A549 (cell line): ENCODE results near the gene SYT1. TPM values are rescaled to one million over a fixed set of nuclear protein-coding genes. Genes with fewer than 3 reads are reported as not detected.

ENCODE experiments used
- ATAC-seq, 2 experiments: fragments of 200-7000 bp in 1 of 2; fragments of >200 bp in 1 of 2; cut with Nextera tagmentation in 1 of 2; cut with Tn5 transposase in 1 of 2; 3 replicates each; pipeline versions ENCODE4 v1.8.0 to v1.9.1; 2018 to 2020; ENCODE audit warnings: mild to moderate bottlenecking in 1 of 2, moderate library complexity in 1 of 2
- CTCF ChIA-PET: fragments of 300-600 bp; sonication (Branson Sonifier 250); formaldehyde crosslinking; extraction: SDS; loops from one replicate; lab custom pipeline; 2021; ENCODE audit warnings: antibody characterized with exemption, inconsistent platforms; lab: Yijun Ruan, JAX
- POLR2A ChIA-PET: fragments of 350-600 bp; formaldehyde crosslinking; extraction: SDS; loops from one replicate; lab custom pipeline; 2021; ENCODE audit warnings: antibody characterized with exemption, inconsistent platforms; lab: Yijun Ruan, JAX
- DNase-seq, 2 experiments: peaks; one replicate each; pipeline versions ENCODE4 v3.0.0 to v3.0.0-alpha.2; 2011 to 2016; ENCODE audit warnings: low read depth in 1 of 2, low spot score in 1 of 2
- FAIRE-seq: peaks from 2 replicates; lab custom pipeline; 2011; peaks lifted over from hg19 to GRCh38; lab: Jason Lieb, UNC
- H3K27ac ChIP-seq, 2 experiments: fragments of >200 bp; sonication (Bioruptor Twin); formaldehyde crosslinking; 3 replicates each; pipeline ENCODE4 v1.5.1; 2016 to 2017
- H3K4me1 ChIP-seq: fragments of >200 bp; sonication (Bioruptor Twin); formaldehyde crosslinking; 3 replicates; pipeline ENCODE4 v1.6.1; 2016
- H3K4me2 ChIP-seq: fragments of >200 bp; sonication (Bioruptor Twin); formaldehyde crosslinking; 3 replicates; pipeline ENCODE4 v1.6.1; 2016
- H3K4me3 ChIP-seq: fragments of >200 bp; sonication (Bioruptor Twin); formaldehyde crosslinking; 3 replicates; pipeline ENCODE4 v1.5.1; 2016
- H3K9me3 ChIP-seq: fragments of >200 bp; sonication (Bioruptor Twin); formaldehyde crosslinking; 3 replicates; pipeline ENCODE4 v1.6.1; 2016
- BHLHE40 ChIP-seq: IDR thresholded peaks from 2 replicates; pipeline ENCODE4 v1.6.1; 2012; ENCODE audit warnings: low read depth, low read length, inconsistent platforms
- CBX8 ChIP-seq: fragments of 200-600 bp; sonication (generic); IDR thresholded peaks from 2 replicates; pipeline ENCODE4 v1.6.1; 2016
- CEBPB ChIP-seq, 2 experiments: fragments of >200 bp in 1 of 2; sonication (Bioruptor Twin) in 1 of 2; formaldehyde crosslinking in 1 of 2; IDR thresholded peaks; 2 replicates each; pipeline ENCODE4 v1.6.1; 2012 to 2016
- CHD2 ChIP-seq: fragments of 150-350 bp; IDR thresholded peaks from 2 replicates; pipeline ENCODE4 v1.6.1; 2014; ENCODE audit warnings: low read length; ENCODE audit not compliant: partially characterized antibody
- CHD4 ChIP-seq: fragments of 200-600 bp; sonication (generic); IDR thresholded peaks from 2 replicates; pipeline ENCODE4 v1.6.1; 2016; ENCODE audit warnings: antibody characterized with exemption, mild to moderate bottlenecking, borderline replicate concordance
- EHF ChIP-seq: fragments of 250-450 bp; sonication (Bioruptor Pico); IDR thresholded peaks from 2 replicates; pipeline ENCODE4 v1.5.0; 2020; ENCODE audit warnings: mild to moderate bottlenecking
- EHMT2 ChIP-seq: fragments of 200-600 bp; sonication (generic); IDR thresholded peaks from 2 replicates; pipeline ENCODE4 v1.6.1; 2016; ENCODE audit warnings: antibody characterized with exemption, low read depth, mild to moderate bottlenecking, moderate library complexity
- FOSB ChIP-seq: fragments of 250-450 bp; sonication (Bioruptor Pico); IDR thresholded peaks from 2 replicates; pipeline ENCODE4 v1.5.0; 2020; ENCODE audit warnings: mild to moderate bottlenecking, moderate library complexity
- FOXS1 ChIP-seq: fragments of 250-450 bp; sonication (Bioruptor Pico); IDR thresholded peaks from 2 replicates; pipeline ENCODE4 v1.5.0; 2020; ENCODE audit warnings: mild to moderate bottlenecking, moderate library complexity
- GATA3 ChIP-seq: IDR thresholded peaks from 2 replicates; pipeline ENCODE4 v1.6.1; 2012; ENCODE audit warnings: borderline replicate concordance
- HDAC2 ChIP-seq: fragments of 200-600 bp; sonication (generic); IDR thresholded peaks from 2 replicates; pipeline ENCODE4 v1.6.1; 2016
- HOXA7 ChIP-seq: fragments of 250-450 bp; sonication (Bioruptor Pico); IDR thresholded peaks from 2 replicates; pipeline ENCODE4 v1.5.0; 2020; ENCODE audit warnings: mild to moderate bottlenecking, moderate library complexity
- NFE2L2 ChIP-seq: fragments of 150-350 bp; conservative IDR thresholded peaks from 2 replicates; pipeline ENCODE4 v1.6.1; 2014; ENCODE audit warnings: low read length
- NR3C1 ChIP-seq: fragments of >200 bp; sonication (Bioruptor Twin); formaldehyde crosslinking; IDR thresholded peaks from 3 replicates; pipeline ENCODE4 v1.6.1; 2017
- PHF8 ChIP-seq: fragments of 200-600 bp; sonication (generic); IDR thresholded peaks from 2 replicates; pipeline ENCODE4 v1.6.1; 2016; ENCODE audit warnings: low read depth, mild to moderate bottlenecking, antibody characterized with exemption, moderate library complexity, borderline replicate concordance
- POLR2A ChIP-seq: IDR thresholded peaks from 2 replicates; pipeline ENCODE4 v1.6.1; 2012; ENCODE audit warnings: mild to moderate bottlenecking, low read length
- RAD21 ChIP-seq, 2 experiments: fragments of >200 bp in 1 of 2; sonication (Bioruptor Twin) in 1 of 2; formaldehyde crosslinking in 1 of 2; IDR thresholded peaks in 1 of 2; conservative IDR thresholded peaks in 1 of 2; 2 replicates in 1 of 2; 3 replicates in 1 of 2; pipeline ENCODE4 v1.6.1; 2012 to 2018; ENCODE audit warnings: inconsistent platforms in 1 of 2
- SMC3 ChIP-seq: fragments of >200 bp; sonication (Bioruptor Twin); formaldehyde crosslinking; IDR thresholded peaks from 3 replicates; pipeline ENCODE4 v1.6.1; 2018; ENCODE audit warnings: inconsistent platforms
- TFCP2L1 ChIP-seq: fragments of 250-450 bp; sonication (Bioruptor Pico); IDR thresholded peaks from 2 replicates; pipeline ENCODE4 v1.5.0; 2021; ENCODE audit warnings: mild to moderate bottlenecking
- ZC3H11A ChIP-seq: fragments of 450-650 bp; IDR thresholded peaks from 2 replicates; pipeline ENCODE4 v1.6.1; 2014; ENCODE audit warnings: antibody characterized with exemption, mild to moderate bottlenecking
- ZSCAN20 ChIP-seq: fragments of 250-450 bp; sonication (Bioruptor Pico); IDR thresholded peaks from 2 replicates; pipeline ENCODE4 v1.8.0; 2022; ENCODE audit warnings: mild to moderate bottlenecking, moderate library complexity
- WGBS: methylation state at CpG from one replicate; pipeline ENCODE4 v1.1.6; 2017; ENCODE audit errors: missing lambda C conversion rate; 5-methylcytosine and 5-hydroxymethylcytosine counted together
- polyA plus RNA-seq, 4 experiments: library from polyadenylated mRNA; depleted of rRNA in 3 of 4; stranded (reverse); fragments of >200 nt; fragmentation: RNase III in 1 of 4; extraction: RNeasy Plus Mini Kit Qiagen cat#74134 plus additional on column Dnase treatment in 1 of 4; gene quantifications; 2 replicates in 3 of 4; 3 replicates in 1 of 4; pipeline ENCODE4 v1.2.3, GENCODE V29; 2011 to 2017
- TF ChIP-seq, protein P1 (sequence below): IDR thresholded peaks from 2 replicates; pipeline ENCODE4 v1.6.1; 2012
- TF ChIP-seq, protein P2 (sequence below): fragments of 200-600 bp; sonication (generic); IDR thresholded peaks from 2 replicates; pipeline ENCODE4 v1.6.1; 2016; ENCODE audit warnings: antibody characterized with exemption, mild to moderate bottlenecking, moderate library complexity
- TF ChIP-seq, protein P3 (sequence below): fragments of 450-650 bp; IDR thresholded peaks from 2 replicates; pipeline ENCODE4 v1.6.1; 2014; ENCODE audit warnings: antibody characterized with exemption
- TF ChIP-seq, protein P4 (sequence below): fragments of >200 bp; sonication (Bioruptor Twin); formaldehyde crosslinking; IDR thresholded peaks from 2 replicates; pipeline ENCODE4 v1.6.1; 2016
- TF ChIP-seq, protein P5 (sequence below): IDR thresholded peaks from 2 replicates; pipeline ENCODE4 v1.6.1; 2012; ENCODE audit warnings: low read depth, borderline replicate concordance

The SYT1 gene
- polyA plus RNA-seq, 2 of the 4 experiments (the other 2 are of a cell fraction): 11.7 to 39.6 TPM

DNA sequence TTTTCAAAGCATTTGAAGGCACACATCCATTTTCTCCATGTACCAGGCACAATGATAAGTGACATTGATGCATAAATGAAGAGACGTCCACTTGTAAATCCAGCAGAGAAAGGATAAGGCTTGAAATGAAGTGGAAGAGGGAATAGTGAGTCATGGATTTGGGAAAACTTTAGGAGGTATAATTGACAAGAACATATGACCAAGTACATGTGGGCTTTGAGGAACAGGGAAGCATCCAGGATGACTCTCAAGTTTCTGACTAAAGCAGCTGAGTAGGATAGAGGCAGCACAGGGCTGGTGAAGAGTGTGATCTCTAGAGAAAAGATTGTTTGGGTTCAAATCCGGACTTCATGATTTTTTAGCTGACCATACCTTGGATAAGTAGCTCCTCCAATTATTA, 43.6 kb upstream of the SYT1 start:
- no peaks in the 10 kb centered on the region for H3K9me3 ChIP-seq
- no peak for ATAC-seq
- ChIA-PET CTCF (no interaction called here), POLR2A (no interaction called here)
- H3K4me2 ChIP-seq: no peak overlapping the region
- no peak for DNase-seq
- no peak overlapping the region for H3K4me3 ChIP-seq
- no peak overlapping the region for H3K27ac ChIP-seq
- 0 out of 3 replicates have a peak, but pooled peaks cover 3% of the 10 kb centered on the region for H3K4me1 ChIP-seq
- WGBS: 62% methylated on average over 2 of the region's 2 CpGs
- FAIRE-seq: no peak
- TF ChIP-seq EHMT2 (no peak), CHD2 (no peak), BHLHE40 (no peak), CHD4 (no peak), EHF (CRISPR knock-in tag) (no peak), FOSB (no peak), PHF8 (no peak), HDAC2 (no peak), CBX8 (no peak), CEBPB (IDR thresholded peaks at IDR 0.05) (no peak)
- TF ChIP-seq, protein P1, sequence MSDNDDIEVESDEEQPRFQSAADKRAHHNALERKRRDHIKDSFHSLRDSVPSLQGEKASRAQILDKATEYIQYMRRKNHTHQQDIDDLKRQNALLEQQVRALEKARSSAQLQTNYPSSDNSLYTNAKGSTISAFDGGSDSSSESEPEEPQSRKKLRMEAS: no peak
- TF ChIP-seq, protein P2, sequence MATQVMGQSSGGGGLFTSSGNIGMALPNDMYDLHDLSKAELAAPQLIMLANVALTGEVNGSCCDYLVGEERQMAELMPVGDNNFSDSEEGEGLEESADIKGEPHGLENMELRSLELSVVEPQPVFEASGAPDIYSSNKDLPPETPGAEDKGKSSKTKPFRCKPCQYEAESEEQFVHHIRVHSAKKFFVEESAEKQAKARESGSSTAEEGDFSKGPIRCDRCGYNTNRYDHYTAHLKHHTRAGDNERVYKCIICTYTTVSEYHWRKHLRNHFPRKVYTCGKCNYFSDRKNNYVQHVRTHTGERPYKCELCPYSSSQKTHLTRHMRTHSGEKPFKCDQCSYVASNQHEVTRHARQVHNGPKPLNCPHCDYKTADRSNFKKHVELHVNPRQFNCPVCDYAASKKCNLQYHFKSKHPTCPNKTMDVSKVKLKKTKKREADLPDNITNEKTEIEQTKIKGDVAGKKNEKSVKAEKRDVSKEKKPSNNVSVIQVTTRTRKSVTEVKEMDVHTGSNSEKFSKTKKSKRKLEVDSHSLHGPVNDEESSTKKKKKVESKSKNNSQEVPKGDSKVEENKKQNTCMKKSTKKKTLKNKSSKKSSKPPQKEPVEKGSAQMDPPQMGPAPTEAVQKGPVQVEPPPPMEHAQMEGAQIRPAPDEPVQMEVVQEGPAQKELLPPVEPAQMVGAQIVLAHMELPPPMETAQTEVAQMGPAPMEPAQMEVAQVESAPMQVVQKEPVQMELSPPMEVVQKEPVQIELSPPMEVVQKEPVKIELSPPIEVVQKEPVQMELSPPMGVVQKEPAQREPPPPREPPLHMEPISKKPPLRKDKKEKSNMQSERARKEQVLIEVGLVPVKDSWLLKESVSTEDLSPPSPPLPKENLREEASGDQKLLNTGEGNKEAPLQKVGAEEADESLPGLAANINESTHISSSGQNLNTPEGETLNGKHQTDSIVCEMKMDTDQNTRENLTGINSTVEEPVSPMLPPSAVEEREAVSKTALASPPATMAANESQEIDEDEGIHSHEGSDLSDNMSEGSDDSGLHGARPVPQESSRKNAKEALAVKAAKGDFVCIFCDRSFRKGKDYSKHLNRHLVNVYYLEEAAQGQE: no peak
- TF ChIP-seq, protein P3, sequence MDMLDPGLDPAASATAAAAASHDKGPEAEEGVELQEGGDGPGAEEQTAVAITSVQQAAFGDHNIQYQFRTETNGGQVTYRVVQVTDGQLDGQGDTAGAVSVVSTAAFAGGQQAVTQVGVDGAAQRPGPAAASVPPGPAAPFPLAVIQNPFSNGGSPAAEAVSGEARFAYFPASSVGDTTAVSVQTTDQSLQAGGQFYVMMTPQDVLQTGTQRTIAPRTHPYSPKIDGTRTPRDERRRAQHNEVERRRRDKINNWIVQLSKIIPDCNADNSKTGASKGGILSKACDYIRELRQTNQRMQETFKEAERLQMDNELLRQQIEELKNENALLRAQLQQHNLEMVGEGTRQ: no peak
- TF ChIP-seq, protein P4, sequence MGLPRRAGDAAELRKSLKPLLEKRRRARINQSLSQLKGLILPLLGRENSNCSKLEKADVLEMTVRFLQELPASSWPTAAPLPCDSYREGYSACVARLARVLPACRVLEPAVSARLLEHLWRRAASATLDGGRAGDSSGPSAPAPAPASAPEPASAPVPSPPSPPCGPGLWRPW: no peak
- TF ChIP-seq, protein P5, sequence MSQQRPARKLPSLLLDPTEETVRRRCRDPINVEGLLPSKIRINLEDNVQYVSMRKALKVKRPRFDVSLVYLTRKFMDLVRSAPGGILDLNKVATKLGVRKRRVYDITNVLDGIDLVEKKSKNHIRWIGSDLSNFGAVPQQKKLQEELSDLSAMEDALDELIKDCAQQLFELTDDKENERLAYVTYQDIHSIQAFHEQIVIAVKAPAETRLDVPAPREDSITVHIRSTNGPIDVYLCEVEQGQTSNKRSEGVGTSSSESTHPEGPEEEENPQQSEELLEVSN: no peak

DNA sequence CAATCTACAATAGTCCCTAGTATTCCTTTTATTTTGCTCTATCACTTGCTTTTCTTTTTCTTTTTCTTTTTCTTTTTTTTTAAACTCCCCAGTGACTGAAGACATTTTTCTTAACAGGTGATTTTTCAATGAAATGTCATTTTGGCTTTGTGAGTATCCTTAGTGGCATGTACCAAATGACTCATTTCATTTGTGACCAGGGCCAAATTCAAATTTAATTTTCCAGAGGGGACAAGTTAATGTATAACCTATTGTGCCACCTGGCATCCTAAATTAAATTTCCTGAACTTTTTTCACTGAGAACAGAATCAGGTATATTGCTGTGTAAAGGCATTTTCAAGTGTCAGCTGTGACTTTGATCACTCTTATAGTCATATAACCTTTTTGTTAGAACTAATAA, 39.7 kb upstream of the SYT1 start:
- H3K9me3 ChIP-seq: no peaks in the 10 kb centered on the region
- no peak overlapping the region for H3K4me3 ChIP-seq
- TF ChIP-seq NR3C1 (no peak), FOXS1 (CRISPR knock-in tag) (no peak), POLR2A (no peak), RAD21 (conservative IDR thresholded peaks at IDR 0.05 in 1 of 2, IDR thresholded peaks at IDR 0.05 in 1 of 2) (no peak), TFCP2L1 (no peak), HOXA7 (no peak), NFE2L2 (no peak), EHF (CRISPR knock-in tag) (no peak), ZC3H11A (no peak), SMC3 (no peak), ZSCAN20 (CRISPR knock-in tag) (no peak), GATA3 (no peak)
- TF ChIP-seq, protein P2: no peak
- TF ChIP-seq, protein P4: no peak
- TF ChIP-seq, protein P5: no peak
- TF ChIP-seq, protein P3: no peak
- H3K27ac ChIP-seq: no peak overlapping the region
- no peak for FAIRE-seq
- ChIA-PET CTCF (no interaction called here), POLR2A (no interaction called here)
- 0 out of 3 replicates have a peak, but pooled peaks cover 3% of the 10 kb centered on the region for H3K4me1 ChIP-seq
- no peak for ATAC-seq
- H3K4me2 ChIP-seq: no peak overlapping the region
- DNase-seq: no peak
